Measurements from ENCODE around the gene MAGEB10. TPM values are rescaled to one million over a fixed set of nuclear protein-coding genes. Genes with fewer than 3 reads are reported as not detected.

MAGEB10 gene
- polyA plus RNA-seq, 1 donor from 2014 or later = not detected

GRCh38 chrX:27860337-27860736 is 52.5 kb downstream of the MAGEB10 start:
- Histone ChIP-seq H3K36me3 (ENCODE audit: insufficient read depth, low read length) (no peaks in the 10 kb centered on the region), H2AFZ (ENCODE audit: low read depth, low read length) (no peak overlapping the region), H3K4me3 (ENCODE audit: low read length) (no peak overlapping the region), H3K27me3 (ENCODE audit: insufficient read depth, low read depth, low read length) (no peaks in the 10 kb centered on the region), H3K9me3 (ENCODE audit: low read length) (no peaks in the 10 kb centered on the region), H3K27ac (ENCODE audit: low read length) (no peak overlapping the region), H3K9ac (ENCODE audit: low read length) (no peak overlapping the region), H4K20me1 (ENCODE audit: insufficient read depth) (no peaks in the 10 kb centered on the region), H3F3A (ENCODE audit: insufficient read depth, low read length, poor library complexity, severe bottlenecking) (no peaks in the 10 kb centered on the region), H3K4me2 (ENCODE audit: low read length) (no peak overlapping the region), H3K79me2 (replicated peaks; ENCODE audit: insufficient read depth, low read length) (no peaks in the 10 kb centered on the region), H3K9me2 (ENCODE audit: insufficient read depth, low read length) (no peaks in the 10 kb centered on the region)
- TF ChIP-seq REST (IDR thresholded peaks at IDR 0.05; ENCODE audit: borderline replicate concordance) (no peak), EP300 (conservative IDR thresholded peaks at IDR 0.05; ENCODE audit: poor library complexity, severe bottlenecking) (peak; percentile 20)

- H3K4me2 ChIP-seq (ENCODE audit: low read length) = no peak overlapping the region
Measured at GRCh38 chrX:27863809-27864208, 56.0 kb downstream of the MAGEB10 start.

More at GRCh38 chrX:27863809-27864208, 56.0 kb downstream of the MAGEB10 start:
- H3F3A ChIP-seq (ENCODE audit: insufficient read depth, low read length, poor library complexity, severe bottlenecking) = no peaks in the 10 kb centered on the region
- H3K9me3 ChIP-seq (ENCODE audit: low read length) = no peaks in the 10 kb centered on the region
- no peaks in the 10 kb centered on the region for H4K20me1 ChIP-seq (ENCODE audit: insufficient read depth)
- no peak overlapping the region for H2AFZ ChIP-seq (ENCODE audit: low read depth, low read length)
- no peaks in the 10 kb centered on the region for H3K9me2 ChIP-seq (ENCODE audit: insufficient read depth, low read length)
- H3K9ac ChIP-seq (ENCODE audit: low read length) = no peak overlapping the region
- H3K36me3 ChIP-seq (ENCODE audit: insufficient read depth, low read length) = no peaks in the 10 kb centered on the region
- no peaks in the 10 kb centered on the region for H3K27me3 ChIP-seq (ENCODE audit: insufficient read depth, low read depth, low read length)
- H3K27ac ChIP-seq (ENCODE audit: low read length) = no peak overlapping the region
- H3K79me2 ChIP-seq (replicated peaks; ENCODE audit: insufficient read depth, low read length) = no peaks in the 10 kb centered on the region
- H3K4me3 ChIP-seq (ENCODE audit: low read length) = no peak overlapping the region
- TF ChIP-seq EZH2 (IDR thresholded peaks at IDR 0.05; ENCODE audit: borderline replicate concordance, insufficient read depth, low read length, poor library complexity, severe bottlenecking) (no peak), TAF1 (IDR thresholded peaks at IDR 0.05; ENCODE audit: low read depth) (no peak), POLR2AphosphoS5 (IDR thresholded peaks at IDR 0.05) (no peak), CTCF (IDR thresholded peaks at IDR 0.05; ENCODE audit: poor library complexity, severe bottlenecking) (no peak), RAD21 (conservative IDR thresholded peaks at IDR 0.05) (no peak), EP300 (conservative IDR thresholded peaks at IDR 0.05; ENCODE audit: poor library complexity, severe bottlenecking) (no peak), REST (IDR thresholded peaks at IDR 0.05; ENCODE audit: borderline replicate concordance) (no peak), MXI1 (conservative IDR thresholded peaks at IDR 0.05; ENCODE audit: poor library complexity, severe bottlenecking) (no peak), SMC3 (conservative IDR thresholded peaks at IDR 0.05; ENCODE audit: poor library complexity) (no peak)

Other genes starting within 250 kb of the MAGEB10 start
- not detected in 2 replicates for gene DCAF8L2, start 217.6 kb upstream of the MAGEB10 start, polyA plus RNA-seq
- gene DCAF8L1, start 173.5 kb downstream of the MAGEB10 start, polyA plus RNA-seq = not detected in 2 replicates